H1 (cell line): ENCODE results near the gene DHDDS. TPM values are rescaled to one million over a fixed set of nuclear protein-coding genes. Genes with fewer than 3 reads are reported as not detected.

ENCODE experiments used
- CTCF ChIA-PET: fragments of 300-600 bp; sonication (Branson Sonifier 250); formaldehyde crosslinking; loops from one replicate; lab custom pipeline; 2021; ENCODE audit not compliant: partially characterized antibody; lab: Charles Lee
- POLR2A ChIA-PET: fragments of 300-600 bp; sonication (Branson Sonifier 250); formaldehyde crosslinking; loops from one replicate; lab custom pipeline; 2021; ENCODE audit warnings: inconsistent platforms; ENCODE audit not compliant: partially characterized antibody; lab: Charles Lee
- DNase-seq, 2 experiments: peaks; one replicate each; pipeline versions ENCODE4 v3.0.0 to v3.0.0-alpha.2; 2010 to 2022; ENCODE audit warnings: low spot score in 2 of 2, low read depth in 1 of 2, mixed read lengths in 1 of 2
- FAIRE-seq: peaks from 2 replicates; lab custom pipeline; 2011; peaks lifted over from hg19 to GRCh38; lab: Jason Lieb, UNC
- H2AFZ ChIP-seq: 2 replicates; pipeline ENCODE4 v1.8.1; 2012; ENCODE audit warnings: low read length, inconsistent platforms
- H2AK5ac ChIP-seq: 2 replicates; pipeline ENCODE4 v1.6.1; 2013; ENCODE audit warnings: low read depth, low read length
- H2BK120ac ChIP-seq: replicated peaks from 2 replicates; pipeline ENCODE3; 2013; ENCODE audit warnings: low read depth, low read length, inconsistent platforms
- H2BK12ac ChIP-seq: 2 replicates; pipeline ENCODE4 v1.6.1; 2013; ENCODE audit warnings: low read depth, low read length
- H2BK15ac ChIP-seq: 2 replicates; pipeline ENCODE4 v1.6.1; 2013; ENCODE audit warnings: low read length
- H2BK20ac ChIP-seq: 2 replicates; pipeline ENCODE4 v1.6.1; 2013; ENCODE audit warnings: low read length
- H2BK5ac ChIP-seq: 2 replicates; pipeline ENCODE4 v1.6.1; 2013; ENCODE audit warnings: low read depth, low read length
- H3K14ac ChIP-seq: 2 replicates; pipeline ENCODE4 v1.6.1; 2013; ENCODE audit warnings: inconsistent platforms; ENCODE audit not compliant: insufficient read length
- H3K18ac ChIP-seq: 2 replicates; pipeline ENCODE4 v1.6.1; 2013; ENCODE audit warnings: low read length; ENCODE audit errors: extremely low read depth
- H3K23ac ChIP-seq: 2 replicates; pipeline ENCODE4 v1.6.1; 2013; ENCODE audit warnings: inconsistent platforms; ENCODE audit not compliant: insufficient read length
- H3K23me2 ChIP-seq: 2 replicates; pipeline ENCODE4 v1.6.1; 2013; ENCODE audit warnings: low read depth, low read length
- H3K27ac ChIP-seq: 2 replicates; pipeline ENCODE4 v1.6.1; 2011; ENCODE audit warnings: low read depth, low read length, inconsistent platforms
- H3K27me3 ChIP-seq, 4 experiments: replicated peaks in 1 of 4; 1 replicate in 1 of 4; 2 replicates in 3 of 4; pipeline versions ENCODE4 v1.6.1 to v1.8.1; 2011 to 2013; ENCODE audit warnings: low read length in 3 of 4, mild to moderate bottlenecking in 3 of 4, inconsistent platforms in 2 of 4, mixed read lengths in 2 of 4, moderate library complexity in 1 of 4; ENCODE audit not compliant: control insufficient read depth in 3 of 4, insufficient read depth in 3 of 4; ENCODE audit errors: extremely low read depth in 1 of 4
- H3K36me3 ChIP-seq, 4 experiments: 2 replicates each; pipeline versions ENCODE4 v1.6.1 to v1.8.1; 2011 to 2013; ENCODE audit warnings: mild to moderate bottlenecking in 4 of 4, low read length in 3 of 4, moderate library complexity in 2 of 4, control low read depth in 1 of 4, inconsistent platforms in 1 of 4; ENCODE audit not compliant: insufficient read depth in 4 of 4, control insufficient read depth in 2 of 4
- H3K4ac ChIP-seq: replicated peaks from 2 replicates; pipeline ENCODE3; 2013; ENCODE audit warnings: low read length, low read depth, mixed read lengths, inconsistent platforms; ENCODE audit not compliant: insufficient read length
- H3K4me1 ChIP-seq, 4 experiments: replicated peaks in 1 of 4; 1 replicate in 1 of 4; 2 replicates in 3 of 4; pipeline versions ENCODE4 v1.6.1 to v1.8.1; 2011 to 2013; ENCODE audit warnings: low read length in 3 of 4, inconsistent platforms in 2 of 4, mixed read lengths in 1 of 4; ENCODE audit not compliant: insufficient read depth in 4 of 4, control insufficient read depth in 3 of 4
- H3K4me2 ChIP-seq, 2 experiments: 2 replicates each; pipeline versions ENCODE4 v1.6.1 to v1.8.1; 2011 to 2013; ENCODE audit warnings: low read depth in 2 of 2, low read length in 2 of 2, control low read depth in 1 of 2, inconsistent platforms in 1 of 2, mild to moderate bottlenecking in 1 of 2; ENCODE audit not compliant: insufficient read depth in 1 of 2
- H3K4me3 ChIP-seq, 4 experiments: fragments of 200-600, 300-600 bp in 1 of 4; sonication (generic), shearing (Covaris generic), sonication (Bioruptor Twin) in 1 of 4; 2 replicates each; pipeline versions ENCODE4 v1.5.1 to v1.8.1; 2011 to 2016; ENCODE audit warnings: low read length in 4 of 4, low read depth in 3 of 4, control low read depth in 2 of 4, inconsistent platforms in 2 of 4, mild to moderate bottlenecking in 2 of 4, mixed read lengths in 1 of 4, moderate library complexity in 1 of 4; ENCODE audit not compliant: insufficient read depth in 2 of 4; ENCODE audit errors: extremely low read depth in 1 of 4
- H3K56ac ChIP-seq: replicated peaks from 2 replicates; pipeline ENCODE3; 2013; ENCODE audit warnings: low read depth, mild to moderate bottlenecking, mixed read lengths, low read length, inconsistent platforms; ENCODE audit not compliant: insufficient read length
- H3K79me1 ChIP-seq: 2 replicates; pipeline ENCODE4 v1.6.1; 2013; ENCODE audit warnings: low read depth, low read length, control low read depth
- H3K79me2 ChIP-seq, 2 experiments: 2 replicates each; pipeline versions ENCODE4 v1.6.1 to v1.8.1; 2012 to 2013; ENCODE audit warnings: low read length in 2 of 2, mild to moderate bottlenecking in 2 of 2, inconsistent platforms in 1 of 2; ENCODE audit not compliant: insufficient read depth in 2 of 2, control insufficient read depth in 1 of 2
- H3K9ac ChIP-seq, 4 experiments: replicated peaks in 1 of 4; 1 replicate in 1 of 4; 2 replicates in 3 of 4; pipeline versions ENCODE4 v1.6.1 to v1.8.1; 2011 to 2013; ENCODE audit warnings: low read depth in 3 of 4, low read length in 3 of 4, control low read depth in 2 of 4, mild to moderate bottlenecking in 2 of 4, moderate library complexity in 2 of 4, inconsistent platforms in 1 of 4; ENCODE audit errors: extremely low read depth in 1 of 4
- H3K9me3 ChIP-seq, 2 experiments: 2 replicates each; pipeline versions ENCODE4 v1.6.1 to v1.8.1; 2012 to 2013; ENCODE audit warnings: mild to moderate bottlenecking in 2 of 2, moderate library complexity in 2 of 2, control low read depth in 1 of 2, inconsistent platforms in 1 of 2, low read depth in 1 of 2, low read length in 1 of 2, mixed read lengths in 1 of 2; ENCODE audit not compliant: insufficient read depth in 2 of 2
- H4K20me1 ChIP-seq, 2 experiments: replicated peaks in 1 of 2; 2 replicates each; pipeline versions ENCODE3 to v1.8.1; 2011 to 2013; ENCODE audit warnings: inconsistent platforms in 2 of 2, low read length in 2 of 2, mild to moderate bottlenecking in 1 of 2; ENCODE audit not compliant: insufficient read depth in 2 of 2, control insufficient read depth in 1 of 2
- H4K5ac ChIP-seq: 2 replicates; pipeline ENCODE4 v1.6.1; 2013; ENCODE audit warnings: low read length, low read depth, mixed read lengths, inconsistent platforms; ENCODE audit not compliant: insufficient read length
- H4K8ac ChIP-seq: 2 replicates; pipeline ENCODE4 v1.8.0; 2013; ENCODE audit warnings: mild to moderate bottlenecking, moderate library complexity, low read length, inconsistent platforms; ENCODE audit not compliant: insufficient read depth; ENCODE audit errors: extremely low read depth
- H4K91ac ChIP-seq: replicated peaks from 2 replicates; pipeline ENCODE3; 2013; ENCODE audit warnings: low read length, mixed read lengths, inconsistent platforms; ENCODE audit not compliant: insufficient read length
- ATF2 ChIP-seq: IDR thresholded peaks from 2 replicates; pipeline ENCODE4 v1.6.1; 2012; ENCODE audit warnings: low read length, inconsistent platforms
- BCL11A ChIP-seq, 2 experiments: IDR thresholded peaks; one replicate each; pipeline ENCODE4 v1.6.1; 2011; ENCODE audit warnings: low read depth in 2 of 2, low read length in 2 of 2, mild to moderate bottlenecking in 2 of 2
- CBX5 ChIP-seq: fragments of 300-800, 300-1000 bp; sonication (generic); IDR thresholded peaks from 2 replicates; pipeline ENCODE4 v1.7.1; 2016; ENCODE audit warnings: antibody characterized with exemption, low read length, low read depth
- CREB1 ChIP-seq: IDR thresholded peaks from 2 replicates; pipeline ENCODE4 v1.6.1; 2012; ENCODE audit warnings: inconsistent platforms
- EP300 ChIP-seq, 2 experiments: IDR thresholded peaks; 1 replicate in 1 of 2; 2 replicates in 1 of 2; pipeline ENCODE4 v1.6.1; 2011 to 2012; ENCODE audit warnings: low read depth in 2 of 2, low read length in 2 of 2, mild to moderate bottlenecking in 2 of 2, borderline replicate concordance in 1 of 2, inconsistent platforms in 1 of 2, moderate library complexity in 1 of 2
- GABPA ChIP-seq: IDR thresholded peaks from 2 replicates; pipeline ENCODE4 v1.6.1; 2011; ENCODE audit warnings: mild to moderate bottlenecking, low read length, moderate library complexity, borderline replicate concordance; ENCODE audit not compliant: insufficient read depth
- RNF2 ChIP-seq: fragments of 200-900, 300-1000 bp; sonication (generic); IDR thresholded peaks from 2 replicates; pipeline ENCODE4 v1.7.1; 2016; ENCODE audit warnings: borderline replicate concordance, low read depth, mild to moderate bottlenecking, antibody characterized with exemption, low read length; ENCODE audit not compliant: poor library complexity, severe bottlenecking; ENCODE audit errors: missing control alignments
- RXRA ChIP-seq: IDR thresholded peaks from 2 replicates; pipeline ENCODE4 v1.6.1; 2011; ENCODE audit warnings: low read depth, mild to moderate bottlenecking, low read length, moderate library complexity; ENCODE audit not compliant: insufficient read depth
- SP1 ChIP-seq: IDR thresholded peaks from 2 replicates; pipeline ENCODE4 v1.6.1; 2011; ENCODE audit warnings: low read depth, low read length
- TEAD4 ChIP-seq: IDR thresholded peaks from 2 replicates; pipeline ENCODE4 v1.6.1; 2012; ENCODE audit warnings: low read depth, low read length, inconsistent platforms, mixed read lengths
- USF2 ChIP-seq: IDR thresholded peaks from 2 replicates; pipeline ENCODE4 v1.6.1; 2011; ENCODE audit warnings: low read length, improper control_type of control experiment
- WGBS, 2 experiments: shearing (Covaris generic) in 1 of 2; methylation state at CpG; one replicate each; pipeline versions ENCODE4 v1.1.6 to v1.1.7; 2013 to 2015; ENCODE audit warnings: low lambda C conversion rate in 2 of 2, mixed read lengths in 2 of 2, inconsistent platforms in 1 of 2, low coverage in 1 of 2, missing lambda C conversion rate in 1 of 2; ENCODE audit not compliant: insufficient replicate concordance in 2 of 2, insufficient coverage in 1 of 2, insufficient read length in 1 of 2; ENCODE audit errors: extremely low coverage in 1 of 2, missing lambda C conversion rate in 1 of 2; 5-methylcytosine and 5-hydroxymethylcytosine counted together
- polyA plus RNA-seq, 7 experiments: library from polyadenylated mRNA; depleted of rRNA in 3 of 7; stranded (reverse) in 5 of 7; unstranded in 2 of 7; fragments of >200 nt in 5 of 7; fragments of 200-250 nt in 2 of 7; gene quantifications; 1 replicate in 5 of 7; 2 replicates in 1 of 7; 4 replicates in 1 of 7; pipeline versions ENCODE4 v1.2.1 to v1.2.3, GENCODE V29; 2011 to 2013; ENCODE audit warnings: missing spikeins in 2 of 7, mixed read lengths in 2 of 7
- total RNA-seq: library from RNA; stranded (reverse); fragmentation: NEBNext Ultra II Directional; extraction: Animal tissue kit (Norgen Biotek cat#: 25700); gene quantifications from 2 replicates; pipeline ENCODE4 v1.2.1, GENCODE V29; 2021

Gene DHDDS
- total and polyA plus RNA-seq, 2 of the 8 experiments (the other 6 are each of a cell fraction or from before 2014, with no cell fraction given): 28.3 to 44.6 TPM

- H3K9me3 ChIP-seq: no peaks in the 10 kb centered on the region
- H2BK120ac ChIP-seq: no peak overlapping the region
- H3K4me3 ChIP-seq: no peak overlapping the region
- H3K4ac ChIP-seq: no peak overlapping the region
- no peak for FAIRE-seq
- no peak overlapping the region for H3K4me2 ChIP-seq
- no peak for DNase-seq
- H3K79me1 ChIP-seq: no peaks in the 10 kb centered on the region
- no peaks in the 10 kb centered on the region for H3K4me1 ChIP-seq
- no peak overlapping the region for H4K91ac ChIP-seq
- no peak overlapping the region for H2AFZ ChIP-seq
- H2BK15ac ChIP-seq: no peak overlapping the region
- no peak overlapping the region for H3K27ac ChIP-seq
- H4K5ac ChIP-seq: no peak overlapping the region
- H3K9ac ChIP-seq: no peak overlapping the region
- H3K27me3 ChIP-seq: no peaks in the 10 kb centered on the region
- H3K36me3 ChIP-seq: peaks cover 19 to 62% (median 48%) of the 10 kb centered on the region in 4 experiments
- H2AK5ac ChIP-seq: no peak overlapping the region
- no peak overlapping the region for H3K56ac ChIP-seq
- H3K79me2 ChIP-seq: no peaks in the 10 kb centered on the region
- 96% methylated on average over 2 of the region's 2 CpGs; no CpG with 5 or more reads in 1 of the 2 experiments for WGBS, 2 experiments
- H2BK20ac ChIP-seq: no peak overlapping the region
- no peak overlapping the region for H3K18ac ChIP-seq
- H4K8ac ChIP-seq: no peak overlapping the region
- H3K23ac ChIP-seq: no peak overlapping the region
- CTCF ChIA-PET: no interaction called here
- H3K23me2 ChIP-seq: no peaks in the 10 kb centered on the region
- H4K20me1 ChIP-seq: peaks cover 2 to 4% of the 10 kb centered on the region in 2 experiments
- H3K14ac ChIP-seq: no peak overlapping the region
- H2BK12ac ChIP-seq: no peak overlapping the region
- no peak overlapping the region for H2BK5ac ChIP-seq
- POLR2A ChIA-PET: interaction anchor here (1.0 to 2.6 kb wide), 5 partner anchors 10 to 119 kb away, joined by 3 to 6 read pairs (median 5); no protein-coding TSS in a partner anchor
- TF ChIP-seq EP300 (IDR thresholded peaks at IDR 0.05; ENCODE audit: borderline replicate concordance in 1 of 2, low read depth in 2 of 2, low read length in 2 of 2) (no peak), CBX5 (no peak), CREB1 (no peak), USF2 (no peak), RNF2 (no peak), GABPA (no peak), BCL11A (IDR thresholded peaks at IDR 0.05; ENCODE audit: low read depth in 2 of 2, low read length in 2 of 2) (no peak), TEAD4 (no peak), RXRA (no peak), ATF2 (no peak), SP1 (no peak)
Observed at GRCh38 chr1:26440259-26440658, 8.1 kb downstream of the DHDDS start.
